ENCODE results near the gene TRHDE.

The TRHDE gene

DNA sequence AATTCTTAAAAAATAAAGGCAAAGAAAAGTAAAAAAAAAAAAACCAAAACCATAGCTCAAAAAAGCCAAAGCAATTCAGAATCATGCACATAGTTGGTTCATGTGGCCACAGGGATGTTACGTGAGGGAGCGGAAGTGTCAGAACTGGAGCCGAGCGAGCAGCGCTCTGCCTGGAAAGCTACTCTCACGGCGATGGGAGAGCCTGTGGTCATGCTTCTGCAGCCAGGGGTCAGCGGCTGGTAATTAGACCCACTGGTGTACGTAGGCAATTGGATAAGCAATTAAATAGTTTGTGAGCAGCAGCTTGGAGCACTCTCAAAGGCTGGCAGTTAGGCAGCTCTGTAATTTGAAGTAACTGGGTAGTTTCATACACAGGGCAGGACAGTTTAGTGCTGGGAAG lies 58.1 kb downstream of the TRHDE start:
- no peak for DNase-seq (ENCODE audit: low read depth)

DNA sequence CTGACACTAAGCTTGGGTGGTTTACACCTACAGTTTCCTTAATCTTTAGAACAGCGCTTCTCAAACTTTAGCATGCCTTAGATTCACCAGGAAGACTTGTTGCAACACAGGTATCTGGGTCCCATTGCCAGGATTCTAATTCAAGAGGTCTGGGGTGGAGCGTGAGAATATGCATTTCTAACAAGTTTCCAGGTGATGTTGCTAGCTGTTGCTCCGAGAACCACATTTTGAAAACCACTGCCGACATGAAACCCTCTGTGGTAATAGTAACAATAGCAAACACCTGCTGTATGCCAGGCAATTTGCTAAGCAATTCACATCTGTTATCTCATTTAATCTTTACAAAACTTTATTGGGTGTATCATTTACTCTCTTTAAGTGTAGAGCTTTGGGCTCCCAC lies 58.6 kb downstream of the TRHDE start:
- DNase-seq (ENCODE audit: low read depth) = no peak

DNA sequence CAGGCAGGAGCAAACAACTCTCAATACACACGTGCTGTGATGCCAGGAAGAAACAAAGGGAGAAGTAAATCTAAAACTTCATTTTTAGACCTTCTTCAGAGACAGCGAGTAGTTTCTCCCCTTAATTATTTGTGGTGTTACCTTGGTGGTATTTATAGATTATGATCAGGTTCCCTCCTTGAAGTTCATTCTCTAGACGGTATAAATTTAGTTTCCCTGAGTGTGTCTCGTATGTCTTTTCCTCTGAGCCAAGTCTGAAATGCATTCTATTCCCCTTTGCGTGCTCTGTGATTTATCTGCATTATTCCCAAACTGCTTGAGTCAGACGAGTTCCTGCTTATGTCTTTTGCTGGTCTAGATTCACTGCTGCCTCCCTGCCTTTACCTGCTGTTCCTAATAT lies 65.2 kb downstream of the TRHDE start:
- no peak for DNase-seq (ENCODE audit: low read depth)

DNA sequence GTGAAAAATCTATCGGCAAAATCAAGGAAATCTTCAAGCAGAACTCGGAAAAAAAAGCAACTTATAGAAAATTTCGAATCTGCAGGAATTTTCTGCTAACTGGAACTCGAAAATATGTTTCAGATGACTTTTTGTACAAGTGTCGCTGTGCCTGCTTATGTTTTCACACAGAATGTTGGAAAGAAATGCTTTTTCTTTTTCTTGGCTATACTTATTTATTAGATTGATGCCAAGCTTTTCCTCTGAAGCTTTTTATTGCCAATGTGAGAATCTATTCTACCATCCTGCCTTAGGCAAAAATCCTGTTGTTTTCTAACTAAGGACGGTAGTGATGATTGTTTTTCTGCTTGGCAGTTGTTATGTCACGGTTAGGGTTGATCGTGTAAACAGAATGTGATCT lies 65.8 kb downstream of the TRHDE start:
- no peak for DNase-seq (ENCODE audit: low read depth)

DNA sequence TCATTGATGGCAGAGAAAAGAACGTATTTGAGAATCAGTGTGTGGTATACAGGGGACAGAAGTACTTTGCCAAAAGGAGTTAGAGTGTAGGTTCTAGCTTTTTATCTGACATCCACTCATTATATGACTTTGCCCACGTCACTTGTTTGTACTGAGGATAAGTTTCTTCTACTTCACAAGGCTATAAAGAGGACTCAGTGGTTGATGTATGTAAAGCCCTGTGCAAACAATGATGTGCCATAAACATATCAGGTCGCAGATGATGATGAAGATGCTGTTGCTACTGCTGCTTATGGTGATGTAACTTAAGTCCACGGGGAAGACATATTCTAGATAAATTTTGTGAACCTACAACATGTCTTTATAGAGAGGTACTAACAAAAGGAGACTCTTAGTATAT lies 66.3 kb downstream of the TRHDE start:
- DNase-seq (ENCODE audit: low read depth) = no peak

DNA sequence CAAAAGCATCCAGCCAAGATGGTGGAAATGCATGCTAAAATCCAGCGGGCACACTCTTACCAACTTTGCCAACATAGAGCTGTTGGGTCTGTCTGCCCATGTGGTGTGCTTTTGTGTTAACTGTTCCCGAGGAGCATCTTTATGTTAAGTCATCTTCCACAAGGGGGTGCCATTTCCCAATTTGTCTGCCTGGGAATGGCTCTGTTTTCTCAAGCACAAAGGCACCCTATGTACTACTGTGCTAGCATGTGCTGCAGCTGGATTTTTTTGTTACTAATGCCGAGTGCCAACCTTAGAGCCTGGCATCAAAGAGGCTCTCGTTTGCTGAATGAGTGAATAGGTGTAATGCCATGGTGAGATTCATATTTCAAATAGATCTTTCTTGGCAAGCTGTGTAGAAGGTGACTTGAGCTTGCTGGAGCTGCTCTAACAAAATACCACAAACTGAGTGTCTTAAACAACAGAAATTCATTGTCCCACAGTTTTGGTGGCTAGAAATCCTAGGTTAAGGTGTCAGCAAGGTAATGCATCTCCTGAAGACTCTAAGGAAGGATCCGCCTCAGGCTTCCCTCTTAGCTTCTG lies 74.3 kb downstream of the TRHDE start:
- peak; percentile 22 for DNase-seq (ENCODE audit: low read depth)

DNA sequence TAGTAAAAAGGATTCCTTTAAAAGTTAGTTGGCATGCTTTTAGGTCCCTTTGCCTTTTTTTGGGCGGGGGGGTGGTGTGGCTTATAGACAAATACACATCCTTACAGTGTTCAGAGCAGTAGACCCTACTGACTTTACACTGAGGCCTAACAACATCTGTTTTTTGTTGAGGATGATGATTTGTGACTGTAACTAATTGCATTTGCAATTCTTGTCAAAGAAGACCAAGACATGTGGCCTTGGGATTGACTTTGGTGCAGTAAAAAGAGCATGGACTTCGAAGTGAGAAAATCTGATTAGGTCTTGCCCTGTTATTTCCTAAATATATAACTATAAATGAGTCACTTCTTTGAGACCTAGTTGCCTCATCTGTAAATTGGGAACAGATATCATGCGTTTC lies 77.3 kb downstream of the TRHDE start:
- DNase-seq (ENCODE audit: low read depth) = no peak

DNA sequence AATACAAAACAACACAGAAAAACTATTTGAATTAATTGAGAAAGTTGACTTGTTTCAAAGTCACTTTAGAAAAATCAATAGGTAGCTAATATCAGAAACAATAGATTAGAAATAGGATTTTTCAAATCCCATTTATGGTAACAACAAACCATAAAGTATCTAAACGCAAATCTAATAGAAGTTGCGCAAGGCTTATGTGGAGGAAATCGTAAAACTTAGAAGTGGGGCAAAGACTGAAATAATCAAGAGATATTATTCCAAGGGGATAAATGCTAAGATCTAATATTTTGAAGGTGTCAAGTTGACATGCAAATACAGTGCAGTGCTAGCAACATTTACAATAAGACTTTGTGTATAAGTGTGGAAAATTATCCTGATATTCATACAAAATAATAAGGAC lies 87.2 kb downstream of the TRHDE start:
- DNase-seq (ENCODE audit: low read depth) = no peak

DNA sequence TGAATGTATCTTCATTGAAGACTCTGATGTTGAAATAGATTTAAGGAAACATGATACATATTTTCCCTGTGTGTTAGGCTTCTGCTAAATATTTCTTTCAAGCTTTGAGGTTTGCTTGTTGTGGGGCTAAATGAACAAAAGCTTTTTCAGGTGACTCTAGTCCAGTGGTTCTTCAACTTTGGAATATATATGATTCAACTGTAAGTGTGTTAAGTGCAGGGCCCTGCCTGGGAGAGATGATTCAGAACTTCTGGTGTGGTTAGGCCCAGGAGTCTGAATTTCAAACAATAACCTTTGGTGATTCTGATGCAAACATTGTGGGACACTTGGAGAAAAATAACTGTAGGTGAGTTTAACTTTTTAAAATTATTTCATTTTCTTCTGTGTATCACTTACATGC lies 93.0 kb downstream of the TRHDE start:
- DNase-seq (ENCODE audit: low read depth) = no peak

DNA sequence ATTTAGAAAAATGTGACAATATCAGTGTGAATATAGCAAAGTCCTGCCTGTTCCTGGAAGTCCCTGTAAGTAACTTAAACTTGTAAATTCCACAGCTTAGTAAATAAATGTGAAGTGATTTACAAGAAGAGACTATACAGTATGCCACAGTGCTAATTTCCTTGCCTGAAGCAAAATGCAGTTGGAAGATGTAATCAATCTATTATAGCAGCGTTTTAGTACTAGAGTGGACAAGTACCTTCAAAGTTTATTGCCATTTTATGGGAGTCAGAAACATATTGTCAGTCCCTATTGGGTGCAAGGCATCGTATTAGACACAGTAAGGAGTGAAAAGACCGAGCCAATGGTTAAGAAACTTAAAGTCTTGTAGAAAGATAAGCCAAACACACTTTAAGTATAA lies 94.1 kb downstream of the TRHDE start:
- no peak for DNase-seq (ENCODE audit: low read depth)

DNA sequence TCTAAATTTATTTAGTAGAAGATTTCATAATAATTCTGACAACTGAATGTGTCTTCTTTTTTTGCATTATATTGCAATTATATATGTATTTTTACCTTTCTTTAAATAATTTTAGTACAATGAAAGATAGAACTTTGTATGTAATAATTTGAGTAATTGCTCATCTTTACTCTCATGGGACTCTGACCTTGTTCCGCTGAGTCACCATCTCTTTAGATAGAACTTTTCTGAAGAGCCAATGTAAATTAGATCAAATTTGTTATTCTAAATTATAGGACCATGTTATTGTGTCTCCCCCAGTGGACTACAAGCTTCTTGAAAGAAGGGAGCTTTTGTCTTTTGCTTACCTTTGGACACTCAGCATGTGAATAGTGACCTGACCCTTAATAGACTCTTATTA lies 96.1 kb downstream of the TRHDE start:
- no peak for DNase-seq (ENCODE audit: low read depth)

DNA sequence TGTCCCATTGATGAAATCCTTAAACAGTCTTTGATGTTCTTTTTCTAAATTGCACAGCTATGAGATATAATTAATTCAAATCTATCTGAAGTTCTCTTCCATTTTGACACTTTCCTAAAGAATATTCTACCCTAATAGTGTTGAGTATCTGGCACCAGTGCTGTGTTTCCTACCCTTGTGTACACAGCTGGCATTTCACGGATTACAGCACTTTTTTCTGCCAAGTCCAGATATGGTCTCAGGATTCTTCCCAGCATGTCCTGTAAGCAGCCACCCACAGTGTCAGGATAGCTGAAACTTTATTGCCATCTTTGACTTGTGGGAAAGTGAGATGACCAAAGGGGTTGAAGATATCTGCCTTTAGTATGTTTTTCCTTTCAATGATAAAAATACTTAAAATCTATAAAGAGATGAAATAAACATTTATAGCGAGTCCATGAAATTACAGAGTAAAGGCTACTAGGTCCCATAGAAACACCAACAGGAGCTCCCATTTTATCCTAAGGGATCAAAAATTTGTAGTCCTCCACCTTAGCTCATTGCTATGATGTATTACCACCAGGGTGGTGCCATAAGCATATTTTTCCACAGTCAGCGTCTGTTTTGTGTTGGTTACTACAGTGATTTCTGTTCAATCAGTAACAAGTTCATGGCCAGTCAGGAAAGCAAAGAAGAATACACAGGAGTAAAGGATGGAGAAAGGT lies 96.7 kb downstream of the TRHDE start:
- DNase-seq (ENCODE audit: low read depth) = no peak

DNA sequence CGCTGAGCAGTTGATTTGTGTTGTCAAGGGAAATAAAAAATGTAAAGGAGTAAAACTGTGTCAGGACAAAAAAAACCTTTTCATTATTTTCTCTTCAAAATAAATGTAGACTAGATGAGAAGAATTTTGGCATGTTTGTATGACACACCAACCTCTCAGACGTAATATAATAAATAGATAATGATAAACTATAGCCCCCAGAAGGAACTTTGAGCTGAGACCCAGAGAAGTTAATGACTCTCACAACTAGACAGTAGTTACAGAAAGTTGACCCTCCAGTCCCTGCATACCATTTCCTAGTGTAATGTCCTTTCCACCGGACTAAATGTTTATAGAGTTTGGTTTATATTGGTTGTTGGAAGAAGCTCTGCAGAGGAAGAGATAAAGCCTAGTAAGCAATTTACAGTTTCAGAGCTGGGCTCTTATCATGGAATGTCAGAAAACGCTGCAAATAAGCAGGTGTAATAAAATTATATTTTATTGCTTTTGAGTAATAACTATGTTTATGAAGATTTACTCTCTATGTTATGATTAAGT lies 97.3 kb downstream of the TRHDE start:
- DNase-seq (ENCODE audit: low read depth) = no peak

DNA sequence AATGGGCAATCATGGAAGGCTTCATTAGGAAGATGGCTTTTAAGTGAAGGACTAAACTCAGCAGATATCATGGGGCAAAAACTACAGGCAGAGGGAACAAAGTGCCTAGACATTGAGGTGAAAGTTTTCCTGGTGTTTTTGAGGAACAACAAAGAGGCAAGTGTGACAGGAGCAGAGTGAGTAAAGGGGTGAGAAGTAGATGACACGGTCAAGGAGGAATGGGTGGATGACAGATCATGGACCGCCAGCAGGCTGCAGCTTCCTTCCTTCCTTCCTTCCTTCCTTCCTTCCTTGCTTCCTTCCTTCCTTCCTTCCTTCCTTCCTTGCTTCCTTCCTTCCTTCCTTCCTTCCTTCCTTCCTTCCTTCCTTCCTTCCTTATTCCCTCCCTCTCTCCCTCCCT lies 108.3 kb downstream of the TRHDE start:
- DNase-seq (ENCODE audit: low read depth) = no peak

DNA sequence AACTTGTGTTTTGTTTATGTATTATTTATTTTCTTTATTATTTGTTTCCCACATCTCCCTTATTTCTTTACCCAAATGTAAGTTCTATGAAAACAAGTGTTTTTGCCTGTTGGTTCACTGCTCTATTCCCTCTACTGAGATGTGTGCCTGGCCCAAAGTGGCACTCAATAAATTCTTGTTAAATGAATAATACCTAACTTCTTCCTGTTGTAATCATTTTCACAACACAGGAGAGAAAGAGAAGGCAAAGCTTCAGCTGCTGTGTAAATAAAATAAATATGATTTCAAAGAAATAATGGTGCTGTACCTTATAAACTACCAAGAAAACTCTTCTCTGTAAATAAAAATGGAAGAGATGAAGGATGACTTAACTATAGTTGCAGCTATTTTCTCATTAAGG lies 116.2 kb downstream of the TRHDE start:
- no peak for DNase-seq (ENCODE audit: low read depth)

DNA sequence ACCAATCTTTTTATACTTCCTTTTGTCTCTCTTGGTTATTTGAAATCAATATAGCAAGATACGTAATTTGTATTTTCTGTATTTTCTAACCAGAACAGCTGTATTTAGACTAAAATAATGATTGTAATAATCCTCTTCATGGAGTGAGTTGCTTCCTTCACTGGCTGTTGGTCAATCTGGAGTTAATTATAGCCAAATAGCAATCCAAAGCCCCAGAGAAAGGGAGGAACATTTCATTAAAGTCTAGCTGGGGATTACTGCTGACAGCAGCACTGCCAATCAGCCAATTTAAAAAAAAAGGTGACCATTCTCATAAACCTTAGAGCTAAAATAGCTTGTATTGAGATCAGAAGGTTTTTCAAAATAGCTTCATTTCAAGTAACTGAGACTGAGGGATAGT lies 118.0 kb downstream of the TRHDE start:
- no peak for DNase-seq (ENCODE audit: low read depth)

DNA sequence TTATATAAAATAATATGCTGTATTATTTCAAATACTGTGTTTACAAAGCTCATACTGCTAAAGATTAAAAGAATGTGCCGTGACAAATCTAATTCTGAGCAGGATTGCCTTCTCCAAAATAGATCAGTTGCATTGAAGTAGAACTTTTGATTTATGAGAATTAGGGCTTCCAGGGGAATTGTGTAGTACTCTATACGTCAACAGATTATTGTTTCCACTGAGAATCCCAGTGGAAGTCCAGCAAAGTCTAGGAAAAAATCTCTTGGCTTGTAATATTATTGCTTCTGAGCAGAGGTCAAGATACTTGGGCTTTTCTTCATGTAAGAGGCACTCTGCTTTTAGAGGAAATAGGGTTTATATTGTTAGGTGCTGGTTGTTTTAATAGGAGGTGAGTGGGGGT lies 133.9 kb downstream of the TRHDE start:
- no peak for DNase-seq (ENCODE audit: low read depth)

DNA sequence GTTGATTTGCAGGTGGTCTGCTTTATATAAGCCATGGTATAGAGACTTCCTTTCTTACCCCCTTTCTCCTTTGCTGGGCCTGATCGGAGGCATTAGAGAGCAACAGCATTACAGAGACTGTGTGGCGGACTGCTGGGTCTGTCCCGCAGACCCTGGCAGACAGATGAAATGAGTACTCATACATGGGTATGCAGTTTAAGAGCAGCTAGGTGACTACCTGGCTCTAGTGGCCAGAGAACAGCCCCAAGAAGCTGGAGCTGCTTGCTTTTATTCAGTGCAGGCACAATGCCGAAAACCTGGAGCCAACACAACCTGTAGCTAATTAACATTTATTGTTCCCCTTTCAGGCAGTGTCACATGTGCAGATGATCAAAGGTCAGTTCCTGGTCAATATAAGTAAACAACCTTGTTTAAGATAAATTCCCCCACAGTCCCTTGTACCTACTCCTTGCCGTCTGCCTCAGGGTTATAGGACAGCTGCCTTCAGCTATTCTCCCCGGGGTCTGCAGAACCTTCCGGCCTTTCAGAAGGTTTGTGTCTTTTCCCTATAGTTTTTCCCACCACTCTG lies 160.0 kb downstream of the TRHDE start:
- no peak for DNase-seq (ENCODE audit: low read depth)

DNA sequence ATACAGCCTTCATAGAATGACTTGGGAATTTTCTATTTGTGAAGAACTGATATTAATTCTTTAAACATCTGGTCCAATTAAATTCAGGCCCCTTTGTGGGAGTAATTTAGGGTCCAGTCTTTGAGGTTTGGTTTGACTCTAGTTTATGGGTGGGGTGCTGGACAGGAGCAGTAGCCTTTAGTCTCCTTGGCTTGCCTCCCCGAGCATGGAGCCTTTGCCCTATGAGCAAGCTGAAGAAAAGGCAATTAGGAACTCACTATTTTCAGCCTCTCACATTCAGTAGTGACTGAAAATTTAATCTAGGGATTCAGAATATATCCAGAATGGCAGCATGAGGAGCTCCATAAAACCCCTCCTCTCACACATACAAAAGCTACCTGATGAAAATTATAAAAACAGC lies 161.1 kb downstream of the TRHDE start:
- no peak for DNase-seq (ENCODE audit: low read depth)

DNA sequence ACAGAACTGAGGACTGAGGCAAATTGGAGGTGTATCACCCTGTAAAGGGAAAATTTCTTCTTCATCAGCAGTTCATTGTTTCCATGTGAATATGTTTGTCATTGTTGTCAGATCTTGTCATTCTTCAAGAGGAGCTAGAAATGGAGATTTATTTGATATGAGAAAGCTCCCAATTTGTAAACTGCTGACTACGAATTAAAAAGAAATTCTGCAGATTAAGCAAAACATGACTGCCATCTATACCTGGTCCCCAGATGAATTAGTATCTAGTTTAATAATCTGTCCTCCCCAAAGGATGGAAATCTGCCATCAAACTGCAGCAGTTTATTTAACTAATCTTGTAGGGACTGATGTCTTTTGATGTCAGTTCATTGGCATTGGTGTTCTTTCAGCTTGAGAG lies 162.8 kb downstream of the TRHDE start:
- DNase-seq (ENCODE audit: low read depth) = no peak

DNA sequence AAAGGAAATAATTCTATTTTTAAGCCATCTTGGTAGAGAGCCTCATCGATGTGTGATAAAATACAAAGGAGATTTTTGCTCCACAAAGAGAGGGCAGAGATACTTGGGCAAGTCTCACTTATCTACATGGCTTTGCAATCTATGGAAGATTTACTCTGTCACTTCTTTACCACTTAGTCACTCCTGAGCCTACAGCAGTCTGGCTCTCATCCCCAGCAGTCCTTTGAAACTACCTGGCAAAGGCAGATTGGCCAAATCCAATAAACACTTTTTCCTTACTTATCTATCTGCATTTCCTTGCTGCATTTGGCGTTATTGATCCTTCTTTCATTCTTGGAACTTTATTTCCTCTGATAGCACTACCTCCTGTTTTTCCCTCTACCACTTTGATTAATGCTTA lies 170.0 kb downstream of the TRHDE start:
- DNase-seq (ENCODE audit: low read depth) = no peak

DNA sequence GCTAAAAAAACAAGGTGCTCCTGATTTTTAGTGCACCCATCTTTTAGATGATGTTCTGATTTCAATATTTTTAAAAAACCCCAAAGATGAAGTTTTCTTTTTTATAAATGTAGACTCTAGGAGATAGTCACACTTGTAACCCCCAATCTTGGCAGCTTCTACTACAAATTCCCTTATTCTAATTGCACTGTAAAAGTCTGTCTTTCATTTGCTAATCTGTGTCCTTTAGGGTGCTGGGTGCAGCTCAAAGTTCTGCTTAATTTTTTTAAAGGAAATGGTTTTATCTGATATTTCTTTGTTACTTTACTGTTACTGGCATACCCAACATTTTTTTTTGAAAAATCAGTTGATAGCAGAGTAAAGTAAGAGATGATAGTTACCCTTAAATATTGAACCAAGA lies 172.0 kb downstream of the TRHDE start:
- DNase-seq (ENCODE audit: low read depth) = no peak

DNA sequence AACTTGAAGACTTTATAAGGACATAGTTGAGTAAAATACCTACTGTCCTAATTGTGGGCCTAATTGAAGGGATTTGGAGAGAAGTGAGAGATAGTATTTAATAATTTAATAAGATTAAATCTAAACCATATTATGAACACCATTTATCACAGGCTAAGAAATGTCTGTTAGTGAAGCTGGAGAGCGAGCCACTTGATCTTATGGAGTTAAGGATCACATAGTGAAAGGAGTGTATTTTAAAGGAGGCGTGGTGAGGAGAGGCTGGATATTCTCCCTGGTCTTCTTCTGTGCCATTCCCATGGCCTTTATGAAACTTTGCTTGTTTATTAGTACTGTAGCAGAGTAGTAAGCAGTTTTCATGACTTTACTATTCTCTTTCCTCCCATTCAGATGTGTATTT lies 172.4 kb downstream of the TRHDE start:
- DNase-seq (ENCODE audit: low read depth) = no peak

DNA sequence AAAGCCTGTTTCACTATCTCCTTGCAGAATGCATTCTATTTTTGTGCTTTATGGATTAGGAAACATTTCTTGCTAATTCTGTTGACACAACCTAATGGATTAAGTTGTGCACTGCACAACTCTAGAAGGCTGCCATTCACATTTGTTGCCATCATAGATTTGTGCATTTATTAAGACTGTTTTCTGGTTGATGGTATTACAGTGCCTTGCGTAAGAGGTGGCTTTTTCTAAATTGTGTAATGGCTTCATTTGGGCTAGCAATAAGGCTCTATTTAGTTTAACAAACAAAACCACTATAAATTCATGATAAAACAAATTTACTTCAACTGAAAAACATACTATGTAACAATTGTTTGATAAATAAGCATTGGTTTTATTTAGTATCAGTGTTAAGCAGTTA lies 175.9 kb downstream of the TRHDE start:
- DNase-seq (ENCODE audit: low read depth) = no peak

Measured in CMK (cell line).